Stomach (tissue), 9 donors: Measurements from ENCODE around the gene NLRP8. TPM values are rescaled to one million over a fixed set of nuclear protein-coding genes. Genes with fewer than 3 reads are reported as not detected.

Experiments
- DNase-seq, 2 donors: peaks; one replicate each; pipeline versions ENCODE4 v3.0.0 to v3.0.0-alpha.2; 2013 to 2019
- H3K27ac ChIP-seq, 5 donors: fragments of 200-600 bp in 4 of 5; sonication (generic) in 4 of 5; one replicate each; pipeline ENCODE4 v1.5.1; 2013 to 2019; ENCODE audit warnings: mild to moderate bottlenecking in 1 of 5, moderate library complexity in 1 of 5
- H3K27me3 ChIP-seq, 3 donors: fragments of 200-600 bp; sonication (generic); one replicate each; pipeline ENCODE4 v1.5.1; 2017 to 2019; ENCODE audit warnings: mixed run types in 1 of 3
- H3K36me3 ChIP-seq, 4 donors: fragments of 200-600 bp; sonication (generic); 1 replicate in 3 of 4; 2 replicates in 1 of 4; pipeline ENCODE4 v1.5.1; 2016 to 2019
- H3K4me1 ChIP-seq, 4 donors: fragments of 200-600 bp; sonication (generic); one replicate each; pipeline ENCODE4 v1.5.1; 2016 to 2019
- H3K4me3 ChIP-seq, 4 donors: fragments of 200-600 bp; sonication (generic) in 3 of 4; one replicate each; pipeline ENCODE4 v1.5.1; 2016 to 2019; ENCODE audit warnings: mild to moderate bottlenecking in 1 of 4
- H3K9me3 ChIP-seq, 4 donors: fragments of 200-600 bp; sonication (generic); one replicate each; pipeline ENCODE4 v1.5.1; 2016 to 2019
- CTCF ChIP-seq, 7 experiments: fragments of 450-650 bp in 4 of 7; fragments of 200-600 bp in 3 of 7; sonication (generic) in 3 of 7; IDR thresholded peaks; one replicate each; pipeline ENCODE4 v1.5.1; 2016 to 2019; ENCODE audit warnings: antibody characterized with exemption in 7 of 7, control low read depth in 2 of 7, mild to moderate bottlenecking in 1 of 7
- EP300 ChIP-seq: sonication (generic); formaldehyde crosslinking; IDR thresholded peaks from one replicate; pipeline ENCODE4 v1.6.1; 2017; ENCODE audit warnings: antibody characterized with exemption
- POLR2AphosphoS5 ChIP-seq, 3 donors: sonication (generic); formaldehyde crosslinking; IDR thresholded peaks; one replicate each; pipeline ENCODE4 v1.6.1; 2016; ENCODE audit warnings: antibody characterized with exemption in 3 of 3
- WGBS, 5 donors: extraction: QIAGEN DNeasy Blood & Tissue Kit in 3 of 5; methylation state at CpG; one replicate each; pipeline versions ENCODE4 v1.1.5 to v1.1.7; 2013 to 2018; 5-methylcytosine and 5-hydroxymethylcytosine counted together
- intact Hi-C: fragments of 100-400 bp; cut with DNase I; formaldehyde crosslinking; loops from one replicate; pipeline ENCODE4 v1.15.1; 2023; ENCODE audit warnings: low total_unique reads
- polyA plus RNA-seq, 3 donors: library from polyadenylated mRNA; stranded (reverse); fragments of 200-250 nt; gene quantifications; one replicate each; pipeline ENCODE4 v1.2.3, GENCODE V29; 2013
- total RNA-seq, 5 donors: library from RNA; depleted of rRNA; stranded (reverse); fragments of >200 nt; gene quantifications; one replicate each; pipeline versions ENCODE4 v1.1.0 to v1.2.3, GENCODE V29; 2014 to 2016
- donor health status: healthy with polysubstance abuse.
- donor health status: Bipolar disorder and iron deficiency.
- donor health status: healthy.

Gene NLRP8
- total and polyA plus RNA-seq, 8 donors: not detected

GRCh38 chr19:56026769-56027168, 79.1 kb downstream of the NLRP8 start:
- TF ChIP-seq EP300 (no peak), POLR2AphosphoS5 (IDR thresholded peaks at IDR 0.05) (no peak), CTCF (IDR thresholded peaks at IDR 0.05) (no peak)
- Histone ChIP-seq H3K27me3 (no peaks in the 10 kb centered on the region), H3K9me3 (peaks cover 0 to 19% (median 0%) of the 10 kb centered on the region in 4 donors), H3K4me1 (no peaks in the 10 kb centered on the region), H3K27ac (no peak overlapping the region), H3K36me3 (no peaks in the 10 kb centered on the region), H3K4me3 (no peak overlapping the region)
- DNase-seq: no peak
- 83 to 93% (median 92%) methylated on average over 15 of the region's 15 CpGs for WGBS, 5 donors
- intact Hi-C loops: no loop called here

Other genes starting within 250 kb of the NLRP8 start
- not detected for gene NLRP9, start 209.4 kb upstream of the NLRP8 start, total RNA-seq
- not detected for gene NLRP9, start 209.4 kb upstream of the NLRP8 start, polyA plus RNA-seq
- gene RFPL4A, start 188.7 kb upstream of the NLRP8 start, total RNA-seq: 1 to 10 TPM in 1 of 5 donors, not detected in 4; 1.7 TPM
- not detected for gene RFPL4A, start 188.7 kb upstream of the NLRP8 start, polyA plus RNA-seq
- not detected for gene RFPL4AL1, start 178.7 kb upstream of the NLRP8 start, total RNA-seq
- gene RFPL4AL1, start 178.7 kb upstream of the NLRP8 start, polyA plus RNA-seq: not detected
- not detected for gene NLRP11, start 115.8 kb upstream of the NLRP8 start, total RNA-seq
- gene NLRP11, start 115.8 kb upstream of the NLRP8 start, polyA plus RNA-seq: under 1 TPM in 2 of 3 donors, not detected in 1; 0.03 to 0.12 TPM
- gene NLRP4, start 111.3 kb upstream of the NLRP8 start, total RNA-seq: not detected
- under 1 TPM in 1 of 3 donors, not detected in 2; 0.23 TPM for gene NLRP4, start 111.3 kb upstream of the NLRP8 start, polyA plus RNA-seq
- not detected for gene NLRP13, start 15.5 kb upstream of the NLRP8 start, total RNA-seq
- gene NLRP13, start 15.5 kb upstream of the NLRP8 start, polyA plus RNA-seq: not detected
- not detected for gene NLRP5, start 38.9 kb downstream of the NLRP8 start, total RNA-seq
- not detected for gene NLRP5, start 38.9 kb downstream of the NLRP8 start, polyA plus RNA-seq
- 10 to 100 TPM in 4 of 5 donors, 1 to 10 TPM in 1; 2.7 to 77.3 (median 30.3) TPM for gene ZNF787, start 173.5 kb downstream of the NLRP8 start, total RNA-seq
- 10 to 100 TPM; 22.4 to 29.6 (median 24.8) TPM for gene ZNF787, start 173.5 kb downstream of the NLRP8 start, polyA plus RNA-seq
- 10 to 100 TPM; 13.4 to 77.0 (median 62.9) TPM for gene ZNF444, start 193.5 kb downstream of the NLRP8 start, total RNA-seq
- gene ZNF444, start 193.5 kb downstream of the NLRP8 start, polyA plus RNA-seq: 10 to 100 TPM; 31.9 to 44.7 (median 36.5) TPM
- not detected for gene GALP, start 228.2 kb downstream of the NLRP8 start, total RNA-seq
- not detected for gene GALP, start 228.2 kb downstream of the NLRP8 start, polyA plus RNA-seq
- gene ZSCAN5B, start 250.0 kb downstream of the NLRP8 start, total RNA-seq: not detected
- not detected for gene ZSCAN5B, start 250.0 kb downstream of the NLRP8 start, polyA plus RNA-seq